Measurements from ENCODE around the gene SYCE1L.

DNA sequence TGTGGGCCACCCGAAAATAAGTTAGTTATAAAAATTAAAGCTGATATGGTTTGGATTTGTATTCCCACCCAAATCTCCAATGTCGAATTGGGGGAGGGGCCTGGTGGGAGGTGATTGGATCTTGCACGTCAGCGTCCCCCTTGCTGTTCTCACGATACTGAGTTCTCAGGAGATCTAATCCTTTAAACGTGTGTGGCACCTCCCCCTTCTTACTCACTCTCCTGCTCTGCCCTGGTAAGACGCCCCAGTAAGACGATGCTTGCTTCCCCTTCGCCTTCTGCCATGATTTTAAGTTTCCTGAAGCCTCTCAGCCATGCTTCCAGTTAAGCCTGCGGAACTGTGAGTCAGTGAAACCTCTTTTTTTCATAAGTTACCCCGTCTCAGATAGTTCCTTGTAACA, 35.4 kb downstream of the SYCE1L start:
- TF ChIP-seq, protein P1, sequence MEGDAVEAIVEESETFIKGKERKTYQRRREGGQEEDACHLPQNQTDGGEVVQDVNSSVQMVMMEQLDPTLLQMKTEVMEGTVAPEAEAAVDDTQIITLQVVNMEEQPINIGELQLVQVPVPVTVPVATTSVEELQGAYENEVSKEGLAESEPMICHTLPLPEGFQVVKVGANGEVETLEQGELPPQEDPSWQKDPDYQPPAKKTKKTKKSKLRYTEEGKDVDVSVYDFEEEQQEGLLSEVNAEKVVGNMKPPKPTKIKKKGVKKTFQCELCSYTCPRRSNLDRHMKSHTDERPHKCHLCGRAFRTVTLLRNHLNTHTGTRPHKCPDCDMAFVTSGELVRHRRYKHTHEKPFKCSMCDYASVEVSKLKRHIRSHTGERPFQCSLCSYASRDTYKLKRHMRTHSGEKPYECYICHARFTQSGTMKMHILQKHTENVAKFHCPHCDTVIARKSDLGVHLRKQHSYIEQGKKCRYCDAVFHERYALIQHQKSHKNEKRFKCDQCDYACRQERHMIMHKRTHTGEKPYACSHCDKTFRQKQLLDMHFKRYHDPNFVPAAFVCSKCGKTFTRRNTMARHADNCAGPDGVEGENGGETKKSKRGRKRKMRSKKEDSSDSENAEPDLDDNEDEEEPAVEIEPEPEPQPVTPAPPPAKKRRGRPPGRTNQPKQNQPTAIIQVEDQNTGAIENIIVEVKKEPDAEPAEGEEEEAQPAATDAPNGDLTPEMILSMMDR (IDR thresholded peaks at IDR 0.05; ENCODE audit: low read depth, low read length), result no peak
- TF ChIP-seq POLR2A (IDR thresholded peaks at IDR 0.05; ENCODE audit: extremely low read depth, insufficient read length) (no peak), MYC (IDR thresholded peaks at IDR 0.05; ENCODE audit: low read depth, low read length) (no peak)
- TF ChIP-seq, protein P2, sequence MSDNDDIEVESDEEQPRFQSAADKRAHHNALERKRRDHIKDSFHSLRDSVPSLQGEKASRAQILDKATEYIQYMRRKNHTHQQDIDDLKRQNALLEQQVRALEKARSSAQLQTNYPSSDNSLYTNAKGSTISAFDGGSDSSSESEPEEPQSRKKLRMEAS (IDR thresholded peaks at IDR 0.05; ENCODE audit: low read depth, low read length), result no peak
